ENCODE data around the gene ARHGEF6.

DNA sequence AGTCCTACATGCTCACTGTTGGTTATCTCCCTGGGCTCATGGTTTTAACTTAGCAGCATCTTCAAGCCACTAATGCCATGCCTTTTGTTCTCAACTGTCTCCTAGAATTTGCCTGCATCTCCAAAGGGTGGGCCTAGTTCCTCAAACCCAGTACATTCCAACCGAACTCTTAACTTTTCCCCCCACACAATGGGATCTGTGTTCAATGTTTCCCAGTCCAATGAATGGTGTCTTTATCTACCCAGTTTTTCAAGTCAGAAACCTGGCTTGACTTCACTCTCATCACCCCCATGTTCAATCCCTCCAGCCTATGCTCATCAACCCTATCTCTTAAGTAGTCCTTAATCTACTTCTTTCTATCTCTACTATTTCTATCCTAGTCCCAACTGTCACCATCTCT lies 119.8 kb downstream of the ARHGEF6 start:
- TF ChIP-seq, protein P1, sequence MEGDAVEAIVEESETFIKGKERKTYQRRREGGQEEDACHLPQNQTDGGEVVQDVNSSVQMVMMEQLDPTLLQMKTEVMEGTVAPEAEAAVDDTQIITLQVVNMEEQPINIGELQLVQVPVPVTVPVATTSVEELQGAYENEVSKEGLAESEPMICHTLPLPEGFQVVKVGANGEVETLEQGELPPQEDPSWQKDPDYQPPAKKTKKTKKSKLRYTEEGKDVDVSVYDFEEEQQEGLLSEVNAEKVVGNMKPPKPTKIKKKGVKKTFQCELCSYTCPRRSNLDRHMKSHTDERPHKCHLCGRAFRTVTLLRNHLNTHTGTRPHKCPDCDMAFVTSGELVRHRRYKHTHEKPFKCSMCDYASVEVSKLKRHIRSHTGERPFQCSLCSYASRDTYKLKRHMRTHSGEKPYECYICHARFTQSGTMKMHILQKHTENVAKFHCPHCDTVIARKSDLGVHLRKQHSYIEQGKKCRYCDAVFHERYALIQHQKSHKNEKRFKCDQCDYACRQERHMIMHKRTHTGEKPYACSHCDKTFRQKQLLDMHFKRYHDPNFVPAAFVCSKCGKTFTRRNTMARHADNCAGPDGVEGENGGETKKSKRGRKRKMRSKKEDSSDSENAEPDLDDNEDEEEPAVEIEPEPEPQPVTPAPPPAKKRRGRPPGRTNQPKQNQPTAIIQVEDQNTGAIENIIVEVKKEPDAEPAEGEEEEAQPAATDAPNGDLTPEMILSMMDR (IDR thresholded peaks at IDR 0.05; ENCODE audit: insufficient read depth, low read depth, low read length), result no peak
- TF ChIP-seq EZH2 (IDR thresholded peaks at IDR 0.05; ENCODE audit: insufficient read depth, low read length), result no peak

Data from astrocyte (in vitro differentiated cells and primary cell).